H9 (cell line): Measurements from ENCODE around the gene SDK2. TPM values are rescaled to one million over a fixed set of nuclear protein-coding genes. Genes with fewer than 3 reads are reported as not detected.

Source experiments
- DNase-seq: peaks from one replicate; pipeline ENCODE4 v3.0.0-alpha.2; 2017
- H2AFZ ChIP-seq: one replicate; pipeline ENCODE4 v1.6.1; 2013; ENCODE audit warnings: mild to moderate bottlenecking, low read length, control low read depth, moderate library complexity
- H2AK5ac ChIP-seq: 2 replicates; pipeline ENCODE4 v1.6.1; 2013; ENCODE audit warnings: low read length, control low read depth, mixed read lengths; ENCODE audit not compliant: insufficient read length
- H2BK120ac ChIP-seq: one replicate; pipeline ENCODE4 v1.6.1; 2013; ENCODE audit warnings: low read depth, mild to moderate bottlenecking, low read length, control low read depth, inconsistent platforms; ENCODE audit not compliant: poor library complexity, severe bottlenecking
- H2BK12ac ChIP-seq: 2 replicates; pipeline ENCODE4 v1.6.1; 2013; ENCODE audit warnings: low read length, control low read depth, mixed read lengths, low read depth; ENCODE audit not compliant: insufficient read length
- H2BK15ac ChIP-seq: 2 replicates; pipeline ENCODE4 v1.6.1; 2013; ENCODE audit warnings: low read depth, low read length, control low read depth
- H2BK20ac ChIP-seq: one replicate; pipeline ENCODE4 v1.6.1; 2013; ENCODE audit warnings: low read depth, mild to moderate bottlenecking, low read length, control low read depth, inconsistent platforms; ENCODE audit not compliant: poor library complexity, severe bottlenecking
- H2BK5ac ChIP-seq: 2 replicates; pipeline ENCODE4 v1.6.1; 2013; ENCODE audit warnings: low read length, control low read depth, mixed read lengths; ENCODE audit not compliant: insufficient read length
- H3K14ac ChIP-seq: 2 replicates; pipeline ENCODE4 v1.6.1; 2013; ENCODE audit warnings: low read length, control low read depth; ENCODE audit not compliant: insufficient read depth
- H3K18ac ChIP-seq: 2 replicates; pipeline ENCODE4 v1.6.1; 2013; ENCODE audit warnings: low read depth, mild to moderate bottlenecking, mixed read lengths, low read length, control low read depth; ENCODE audit not compliant: insufficient read length
- H3K23ac ChIP-seq: 2 replicates; pipeline ENCODE4 v1.6.1; 2013; ENCODE audit warnings: low read length, control low read depth, mixed read lengths, low read depth; ENCODE audit not compliant: insufficient read length
- H3K23me2 ChIP-seq: 2 replicates; pipeline ENCODE4 v1.6.1; 2013; ENCODE audit warnings: low read depth, mild to moderate bottlenecking, mixed read lengths, low read length, control low read depth; ENCODE audit not compliant: insufficient read length, poor library complexity, severe bottlenecking
- H3K27ac ChIP-seq: 2 replicates; pipeline ENCODE4 v1.5.1; 2013; ENCODE audit warnings: low read length, control low read depth, mixed read lengths, low read depth; ENCODE audit not compliant: insufficient read length
- H3K27me3 ChIP-seq: 2 replicates; pipeline ENCODE4 v1.6.1; 2013; ENCODE audit warnings: low read length, control low read depth, inconsistent platforms; ENCODE audit not compliant: insufficient read depth
- H3K4ac ChIP-seq: 2 replicates; pipeline ENCODE4 v1.6.1; 2013; ENCODE audit warnings: low read depth, mild to moderate bottlenecking, control low read depth, inconsistent platforms, low read length, moderate library complexity
- H3K4me1 ChIP-seq: 2 replicates; pipeline ENCODE4 v1.6.1; 2013; ENCODE audit warnings: low read length, control low read depth, inconsistent platforms; ENCODE audit not compliant: insufficient read depth
- H3K4me2 ChIP-seq: 2 replicates; pipeline ENCODE4 v1.6.1; 2013; ENCODE audit warnings: low read length, control low read depth, mixed read lengths; ENCODE audit not compliant: insufficient read length, insufficient read depth
- H3K56ac ChIP-seq: 2 replicates; pipeline ENCODE4 v1.6.1; 2013; ENCODE audit warnings: low read depth, mild to moderate bottlenecking, mixed read lengths, low read length, control low read depth; ENCODE audit not compliant: insufficient read length
- H3K79me1 ChIP-seq: 2 replicates; pipeline ENCODE4 v1.6.1; 2013; ENCODE audit warnings: low read depth, mild to moderate bottlenecking, moderate library complexity, low read length, control low read depth, inconsistent platforms; ENCODE audit not compliant: insufficient read depth, poor library complexity, severe bottlenecking
- H3K79me2 ChIP-seq: 2 replicates; pipeline ENCODE4 v1.6.1; 2013; ENCODE audit warnings: low read length, control low read depth, inconsistent platforms; ENCODE audit not compliant: insufficient read depth
- H3K9ac ChIP-seq: 2 replicates; pipeline ENCODE4 v1.6.1; 2013; ENCODE audit warnings: low read length, control low read depth, mixed read lengths; ENCODE audit not compliant: insufficient read length; ENCODE audit errors: extremely low read depth
- H3K9me3 ChIP-seq: one replicate; pipeline ENCODE4 v1.6.1; 2013; ENCODE audit warnings: low read depth, low read length, inconsistent platforms; ENCODE audit not compliant: control insufficient read depth
- H3T11ph ChIP-seq: one replicate; pipeline ENCODE4 v1.6.1; 2013; ENCODE audit warnings: mild to moderate bottlenecking, low read length, control low read depth, inconsistent platforms
- H4K20me1 ChIP-seq: one replicate; pipeline ENCODE4 v1.6.1; 2013; ENCODE audit not compliant: control insufficient read depth, insufficient read length, insufficient read depth
- H4K5ac ChIP-seq: 2 replicates; pipeline ENCODE4 v1.6.1; 2013; ENCODE audit warnings: low read depth, mild to moderate bottlenecking, mixed read lengths, low read length, control low read depth; ENCODE audit not compliant: insufficient read length
- H4K8ac ChIP-seq: replicated peaks from 2 replicates; pipeline ENCODE4 v1.6.1; 2013; ENCODE audit warnings: low read length, control low read depth, mixed read lengths, low read depth; ENCODE audit not compliant: insufficient read length
- H4K91ac ChIP-seq: 2 replicates; pipeline ENCODE4 v1.6.1; 2013; ENCODE audit warnings: low read depth, mild to moderate bottlenecking, moderate library complexity, mixed read lengths, low read length, control low read depth; ENCODE audit not compliant: insufficient read length
- H3K27ac Mint-ChIP-seq, 3 experiments: 2 replicates in 2 of 3; 3 replicates in 1 of 3; pipeline ENCODE4 v1.8.0; 2020 to 2021; ENCODE audit warnings: mixed read lengths in 3 of 3, mild to moderate bottlenecking in 1 of 3, moderate library complexity in 1 of 3
- H3K27me3 Mint-ChIP-seq: 2 replicates; pipeline ENCODE4 v1.8.0; 2021; ENCODE audit warnings: low read depth, mild to moderate bottlenecking, moderate library complexity, mixed read lengths
- H3K36me3 Mint-ChIP-seq, 3 experiments: 2 replicates in 2 of 3; 3 replicates in 1 of 3; pipeline ENCODE4 v1.8.0; 2020 to 2021; ENCODE audit warnings: low read depth in 3 of 3, mixed read lengths in 3 of 3; ENCODE audit not compliant: insufficient read depth in 1 of 3
- H3K4me1 Mint-ChIP-seq, 2 experiments: 2 replicates each; pipeline ENCODE4 v1.8.0; 2020; ENCODE audit warnings: mixed read lengths in 2 of 2
- H3K4me3 Mint-ChIP-seq, 2 experiments: 2 replicates in 1 of 2; 3 replicates in 1 of 2; pipeline ENCODE4 v1.8.0; 2020 to 2021; ENCODE audit warnings: mild to moderate bottlenecking in 2 of 2, mixed read lengths in 2 of 2, moderate library complexity in 1 of 2
- H3K9me3 Mint-ChIP-seq, 2 experiments: 2 replicates in 1 of 2; 3 replicates in 1 of 2; pipeline ENCODE4 v1.8.0; 2020; ENCODE audit warnings: mild to moderate bottlenecking in 2 of 2, mixed read lengths in 2 of 2, moderate library complexity in 1 of 2
- WGBS: extraction: QIAGEN DNeasy Blood & Tissue Kit; methylation state at CpG from one replicate; pipeline ENCODE4 v1.1.7; 2013; ENCODE audit warnings: missing lambda C conversion rate, low lambda C conversion rate, mixed read lengths; ENCODE audit not compliant: insufficient read length; ENCODE audit errors: extremely low coverage; 5-methylcytosine and 5-hydroxymethylcytosine counted together
- total RNA-seq: library from RNA; stranded (reverse); gene quantifications from 2 replicates; pipeline ENCODE4 v1.2.1, GENCODE V29; 2021
- TF ChIP-seq, protein P1 (sequence below): fragments of 200-600 bp; sonication (generic); conservative IDR thresholded peaks from 3 replicates; pipeline ENCODE4 v1.8.0; 2021; ENCODE audit warnings: antibody characterized with exemption, mild to moderate bottlenecking

SDK2 gene
- total RNA-seq, 1 experiment from 2014 or later: 9.1 TPM

DNA sequence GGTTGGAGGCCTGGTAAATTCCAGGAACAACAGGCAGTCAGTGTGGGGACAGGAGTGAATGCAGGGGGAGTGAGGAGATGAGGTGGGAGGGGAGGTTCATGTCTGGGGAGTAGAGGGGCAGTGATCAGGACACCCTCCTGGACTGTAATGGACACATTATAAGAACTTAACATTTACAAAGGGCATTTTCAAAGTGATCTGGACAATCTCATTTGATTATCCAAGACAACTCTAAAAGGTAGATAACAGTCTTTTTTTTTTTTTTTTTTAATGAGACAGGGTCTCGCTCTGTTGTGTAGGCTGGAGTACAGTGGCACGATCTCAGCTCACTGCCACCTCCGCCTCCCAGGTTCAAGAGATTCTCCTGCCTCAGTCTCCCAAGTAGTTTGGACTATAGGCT is 5.7 kb downstream of the SDK2 start:
- Mint-ChIP-seq H3K27ac (no peak overlapping the region), H3K9me3 (no peaks in the 10 kb centered on the region), H3K4me1 (peaks cover 14 to 43% of the 10 kb centered on the region in 2 experiments), H3K36me3 (peaks cover 0 to 4% (median 0%) of the 10 kb centered on the region in 3 experiments; a peak in 2 of 7 replicates), H3K4me3 (no peak overlapping the region), H3K27me3 (peaks cover 34% of the 10 kb centered on the region)
- no peak overlapping the region for H2BK15ac ChIP-seq
- H3K23me2 ChIP-seq: peaks cover 9% of the 10 kb centered on the region
- no peak overlapping the region for H3K23ac ChIP-seq
- H3K9ac ChIP-seq: no peak overlapping the region
- no CpG with 5 or more reads among the region's 3 CpGs for WGBS
- H3T11ph ChIP-seq: no peak overlapping the region
- H2BK12ac ChIP-seq: no peak overlapping the region
- no peak overlapping the region for H3K4ac ChIP-seq
- no peak overlapping the region for H4K91ac ChIP-seq
- H3K27me3 ChIP-seq: peaks cover 8% of the 10 kb centered on the region; the same call in 1 of the 2 replicates
- H2BK120ac ChIP-seq: no peak overlapping the region
- H3K18ac ChIP-seq: no peak overlapping the region
- H2AFZ ChIP-seq: no peak overlapping the region
- H3K14ac ChIP-seq: no peak overlapping the region
- no peak overlapping the region for H3K27ac ChIP-seq
- H2AK5ac ChIP-seq: no peak overlapping the region
- H3K56ac ChIP-seq: no peak overlapping the region
- no peaks in the 10 kb centered on the region for H4K20me1 ChIP-seq
- TF ChIP-seq, protein P1, sequence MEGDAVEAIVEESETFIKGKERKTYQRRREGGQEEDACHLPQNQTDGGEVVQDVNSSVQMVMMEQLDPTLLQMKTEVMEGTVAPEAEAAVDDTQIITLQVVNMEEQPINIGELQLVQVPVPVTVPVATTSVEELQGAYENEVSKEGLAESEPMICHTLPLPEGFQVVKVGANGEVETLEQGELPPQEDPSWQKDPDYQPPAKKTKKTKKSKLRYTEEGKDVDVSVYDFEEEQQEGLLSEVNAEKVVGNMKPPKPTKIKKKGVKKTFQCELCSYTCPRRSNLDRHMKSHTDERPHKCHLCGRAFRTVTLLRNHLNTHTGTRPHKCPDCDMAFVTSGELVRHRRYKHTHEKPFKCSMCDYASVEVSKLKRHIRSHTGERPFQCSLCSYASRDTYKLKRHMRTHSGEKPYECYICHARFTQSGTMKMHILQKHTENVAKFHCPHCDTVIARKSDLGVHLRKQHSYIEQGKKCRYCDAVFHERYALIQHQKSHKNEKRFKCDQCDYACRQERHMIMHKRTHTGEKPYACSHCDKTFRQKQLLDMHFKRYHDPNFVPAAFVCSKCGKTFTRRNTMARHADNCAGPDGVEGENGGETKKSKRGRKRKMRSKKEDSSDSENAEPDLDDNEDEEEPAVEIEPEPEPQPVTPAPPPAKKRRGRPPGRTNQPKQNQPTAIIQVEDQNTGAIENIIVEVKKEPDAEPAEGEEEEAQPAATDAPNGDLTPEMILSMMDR: no peak
- no peak overlapping the region for H3K4me2 ChIP-seq
- no peak for DNase-seq
- H3K9me3 ChIP-seq: no peaks in the 10 kb centered on the region
- no peak overlapping the region for H4K8ac ChIP-seq
- H2BK20ac ChIP-seq: no peak overlapping the region
- no peaks in the 10 kb centered on the region for H3K79me1 ChIP-seq
- no peaks in the 10 kb centered on the region for H3K4me1 ChIP-seq
- H2BK5ac ChIP-seq: no peak overlapping the region
- H3K79me2 ChIP-seq: no peaks in the 10 kb centered on the region
- H4K5ac ChIP-seq: no peak overlapping the region
